NB4 (cell line): ENCODE measurements around the gene CDKN2AIP.

Experiments
- CTCF ChIP-seq: IDR thresholded peaks from one replicate; pipeline ENCODE4 v1.5.1; 2012; ENCODE audit warnings: low read depth, low read length
- MAX ChIP-seq: IDR thresholded peaks from 2 replicates; pipeline ENCODE4 v1.6.1; 2011; ENCODE audit warnings: low read depth, low read length
- MYC ChIP-seq: IDR thresholded peaks from 2 replicates; pipeline ENCODE4 v1.6.1; 2011; ENCODE audit warnings: low read depth, low read length
- POLR2A ChIP-seq: IDR thresholded peaks from 2 replicates; pipeline ENCODE4 v1.6.1; 2011; ENCODE audit warnings: mild to moderate bottlenecking; ENCODE audit not compliant: insufficient read length; ENCODE audit errors: extremely low read depth

- TF ChIP-seq CTCF (no peak), POLR2A (no peak), MAX (no peak), MYC (no peak)
Measured at GRCh38 chr4:183434264-183434663, 10.2 kb upstream of the CDKN2AIP start.
